ENCODE measurements around the gene PRKCQ.

Gene PRKCQ

DNA sequence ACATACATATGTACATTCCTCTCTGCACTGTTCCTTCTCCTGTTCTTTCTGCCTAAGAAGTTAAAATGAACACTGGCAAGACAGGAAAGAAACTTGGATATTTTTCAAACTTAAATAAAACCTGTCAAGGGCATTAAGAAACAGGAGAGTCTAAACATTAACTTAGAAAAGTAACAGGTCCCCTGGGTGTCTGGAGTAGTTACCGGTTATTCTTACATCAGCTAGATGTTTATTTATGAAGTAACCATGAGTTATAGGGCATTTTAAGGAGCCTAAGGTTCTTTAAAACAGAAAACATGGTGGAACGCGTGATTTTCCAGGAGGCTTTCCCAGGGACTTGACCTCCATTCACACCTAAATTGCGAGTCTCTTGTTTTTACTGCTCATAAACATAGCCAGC, 148.2 kb downstream of the PRKCQ start:
- no peak for DNase-seq

GRCh38 chr10:6431186-6431585, 148.9 kb downstream of the PRKCQ start:
- no peak for DNase-seq

GRCh38 chr10:6430423-6430980, 149.6 kb downstream of the PRKCQ start:
- no peak for DNase-seq

- DNase-seq: no peak
Observed at GRCh38 chr10:6427357-6427959, 152.6 kb downstream of the PRKCQ start.

- no peak for DNase-seq
Observed at GRCh38 chr10:6426317-6426716, 153.8 kb downstream of the PRKCQ start.

- no peak for DNase-seq
Observed at GRCh38 chr10:6423413-6424170, 156.5 kb downstream of the PRKCQ start.

GRCh38 chr10:6423004-6423403, 157.1 kb downstream of the PRKCQ start:
- no peak for DNase-seq

GRCh38 chr10:6418613-6419216, 161.4 kb downstream of the PRKCQ start:
- DNase-seq: no peak

GRCh38 chr10:6418167-6418566, 161.9 kb downstream of the PRKCQ start:
- DNase-seq: no peak

- DNase-seq: peak; percentile 31
Observed at GRCh38 chr10:6416892-6417512, 163.1 kb downstream of the PRKCQ start.

GRCh38 chr10:6411436-6411835, 168.6 kb downstream of the PRKCQ start:
- DNase-seq: no peak

DNA sequence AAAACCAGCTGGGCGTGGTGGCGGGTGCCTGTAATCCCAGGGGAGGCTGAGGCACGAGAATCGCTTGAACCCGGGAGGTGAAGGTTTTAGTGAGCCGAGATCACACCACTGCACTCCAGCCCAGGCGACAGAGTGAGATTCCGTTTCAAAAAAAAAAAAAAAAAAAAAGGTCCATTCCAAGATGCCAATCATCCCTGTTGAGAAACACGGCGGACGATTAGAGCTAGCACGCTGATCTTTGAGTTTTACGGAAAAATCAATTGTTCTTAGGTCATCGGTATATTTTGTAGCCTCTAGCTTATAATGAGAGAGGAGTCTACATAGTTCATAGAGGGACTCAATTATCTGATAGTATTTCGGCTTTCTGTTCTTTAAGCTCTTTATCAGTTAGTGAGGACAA, 169.2 kb downstream of the PRKCQ start:
- no peak for DNase-seq

GRCh38 chr10:6409971-6410643, 170.0 kb downstream of the PRKCQ start:
- peak; percentile 18 for DNase-seq

GRCh38 chr10:6408799-6409198, 171.3 kb downstream of the PRKCQ start:
- DNase-seq: no peak

DNA sequence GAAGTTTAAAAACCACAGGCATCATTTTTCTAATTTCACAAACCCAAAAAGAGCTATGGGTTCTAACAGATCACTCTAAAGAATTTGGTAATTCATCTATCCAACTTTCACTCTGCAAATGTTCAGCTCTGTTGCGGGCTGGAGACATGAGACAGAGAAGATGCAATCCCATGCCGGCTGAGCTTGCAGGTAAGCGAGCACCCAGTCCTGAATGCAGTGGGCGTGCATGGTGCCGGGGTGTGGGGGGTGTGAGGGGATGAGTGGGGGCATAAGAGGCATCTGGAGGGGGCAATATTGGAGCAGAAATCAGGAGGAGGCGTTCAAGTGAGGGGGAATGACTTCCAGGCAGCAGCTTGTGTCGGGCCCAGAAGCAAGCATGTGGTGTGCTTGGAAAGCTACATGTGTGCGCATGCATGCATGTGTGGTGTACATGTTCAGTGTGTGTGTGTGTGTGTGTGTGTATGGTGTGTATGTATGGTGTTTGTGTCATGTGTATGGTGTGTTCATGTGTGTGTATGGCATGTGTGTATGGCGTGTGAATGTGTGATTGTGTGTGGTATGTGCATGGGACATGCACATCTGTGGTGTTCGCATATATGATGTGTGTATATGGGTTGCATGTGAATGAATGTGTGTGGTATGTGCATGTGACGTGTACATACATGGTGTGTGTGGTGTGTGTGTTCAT, 172.9 kb downstream of the PRKCQ start:
- DNase-seq: no peak

GRCh38 chr10:6406220-6407033, 173.6 kb downstream of the PRKCQ start:
- peak; percentile 40 for DNase-seq

GRCh38 chr10:6405713-6406112, 174.4 kb downstream of the PRKCQ start:
- DNase-seq: no peak

- DNase-seq: no peak
Observed at GRCh38 chr10:6404127-6405072, 175.7 kb downstream of the PRKCQ start.

DNA sequence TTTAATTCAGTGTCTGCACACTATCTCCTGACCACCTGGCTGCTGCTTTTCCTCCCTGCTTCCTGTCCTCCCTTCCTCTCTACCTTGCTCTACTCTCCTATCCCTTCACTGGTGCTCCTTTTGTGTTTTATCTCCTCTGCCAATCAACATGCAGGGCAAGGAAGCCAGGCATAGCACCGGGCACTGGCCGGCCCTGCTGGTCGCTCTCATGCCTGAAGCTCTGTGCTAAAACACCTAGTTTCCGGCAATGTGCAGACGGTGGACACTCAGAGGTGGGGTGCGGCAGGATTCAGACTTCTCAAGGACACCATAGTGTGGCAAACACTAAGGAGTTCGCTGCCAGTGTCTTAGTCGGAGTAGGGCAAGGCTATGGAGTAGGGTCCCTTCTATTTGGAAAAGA, 177.1 kb downstream of the PRKCQ start:
- DNase-seq: no peak

DNA sequence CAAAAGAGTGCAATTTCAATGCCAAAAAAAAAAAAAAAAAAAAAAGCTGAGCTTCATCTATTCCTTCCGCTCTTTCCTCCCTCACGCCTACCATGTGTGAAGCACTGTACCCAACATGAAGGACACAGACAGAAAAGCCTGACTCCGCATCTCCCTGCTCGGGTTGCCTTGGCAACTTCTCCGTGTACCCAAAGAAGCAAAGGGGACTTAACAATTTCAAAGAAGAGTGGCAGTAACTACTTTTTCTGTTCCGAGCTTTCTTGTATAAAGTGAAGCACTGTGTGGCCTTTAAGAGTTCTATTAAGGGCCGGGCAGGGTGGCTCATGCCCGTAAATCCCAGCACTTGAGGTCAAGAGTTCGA, 177.7 kb downstream of the PRKCQ start:
- no peak for DNase-seq

All from fibroblast of skin of right quadriceps (primary cell).